Measurements from ENCODE around the gene NUCB2.

Gene NUCB2

GRCh38 chr11:17343907-17344306 is 67.4 kb downstream of the NUCB2 start:
- DNase-seq: no peak

GRCh38 chr11:17347676-17348075 is 71.1 kb downstream of the NUCB2 start:
- no peak for DNase-seq

- peak; percentile 23 for DNase-seq
Observed at GRCh38 chr11:17350455-17351171, 74.1 kb downstream of the NUCB2 start.

GRCh38 chr11:17351172-17351509 is 74.6 kb downstream of the NUCB2 start:
- DNase-seq: no peak

GRCh38 chr11:17351510-17352176 is 75.1 kb downstream of the NUCB2 start, which contains the start of gene NCR3LG1:
NCR3LG1 (plus strand) TSS chr11:17351800; CDS start chr11:17351970, 170 bp downstream.
- DNase-seq: peak; percentile 92

- DNase-seq: peak; percentile 91
Observed at GRCh38 chr11:17352950-17353820, 76.6 kb downstream of the NUCB2 start.

- peak; percentile 62 for DNase-seq
Observed at GRCh38 chr11:17353821-17354600, 77.5 kb downstream of the NUCB2 start.

- peak; percentile 85 for DNase-seq
Observed at GRCh38 chr11:17354601-17354991, 78.1 kb downstream of the NUCB2 start.

GRCh38 chr11:17366495-17366894 is 90.0 kb downstream of the NUCB2 start:
- DNase-seq: no peak

GRCh38 chr11:17368551-17368950 is 92.0 kb downstream of the NUCB2 start:
- DNase-seq: no peak

- DNase-seq: no peak
Observed at GRCh38 chr11:17369094-17369493, 92.6 kb downstream of the NUCB2 start.

- no peak for DNase-seq
Observed at GRCh38 chr11:17369684-17370243, 93.2 kb downstream of the NUCB2 start.

- peak; percentile 70 for DNase-seq
Observed at GRCh38 chr11:17371614-17372013, 95.1 kb downstream of the NUCB2 start.

GRCh38 chr11:17375547-17375946 is 99.0 kb downstream of the NUCB2 start:
- no peak for DNase-seq

- no peak for DNase-seq
Observed at GRCh38 chr11:17376493-17376892, 100.0 kb downstream of the NUCB2 start.

- no peak for DNase-seq
Observed at GRCh38 chr11:17378655-17379054, 102.1 kb downstream of the NUCB2 start.

GRCh38 chr11:17379383-17380180 is 103.0 kb downstream of the NUCB2 start:
- DNase-seq: no peak

- no peak for DNase-seq
Observed at GRCh38 chr11:17381156-17381555, 104.6 kb downstream of the NUCB2 start.
